ENCODE results near the gene RAB42. TPM values are rescaled to one million over a fixed set of nuclear protein-coding genes. Genes with fewer than 3 reads are reported as not detected.

RAB42 gene
- total and polyA plus RNA-seq, 2 of the 8 experiments (the other 6 are each of a cell fraction or from before 2014, with no cell fraction given): 12.5 to 16.6 TPM

DNA sequence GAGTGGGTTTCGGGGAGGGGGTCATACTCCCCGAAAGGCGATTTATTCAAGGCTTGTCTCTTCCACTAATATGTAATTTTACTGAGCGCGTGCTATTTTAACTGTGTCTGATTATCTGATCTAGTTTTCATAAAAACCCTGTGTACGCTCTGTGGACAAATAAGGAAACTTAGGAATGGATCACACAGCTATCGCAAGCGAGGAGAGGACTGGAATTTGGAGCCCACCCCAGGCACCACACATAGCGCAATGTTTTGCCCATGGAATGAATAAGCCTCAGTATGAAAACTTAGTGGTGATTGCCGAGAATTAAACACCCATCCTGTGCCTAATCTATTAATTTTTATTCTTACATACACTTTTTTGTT is 9.8 kb upstream of the RAB42 start:
- Histone ChIP-seq H2BK120ac (replicated peaks; ENCODE audit: low read depth, low read length) (peak overlapping the region; percentile 85), H2AK5ac (ENCODE audit: low read depth, low read length) (no peak overlapping the region; the same call in 1 of the 2 replicates), H3K23me2 (ENCODE audit: low read depth, low read length) (peaks cover 15% of the 10 kb centered on the region), H3K27me3 (replicated peaks in 1 of 4; ENCODE audit: control insufficient read depth in 3 of 4, extremely low read depth in 1 of 4, insufficient read depth in 3 of 4, low read length in 3 of 4) (peaks cover 0 to 4% (median 2%) of the 10 kb centered on the region in 4 experiments; a peak in 2 of 7 replicates), H3K4me2 (ENCODE audit: insufficient read depth in 1 of 2, low read depth in 2 of 2, low read length in 2 of 2) (peak overlapping the region; percentile 75 to 90), H4K8ac (ENCODE audit: extremely low read depth, insufficient read depth, low read length) (no peak overlapping the region; the same call in 1 of the 2 replicates), H3K23ac (ENCODE audit: insufficient read length) (no peak overlapping the region), H3K79me1 (ENCODE audit: low read depth, low read length) (peaks cover 4% of the 10 kb centered on the region; the same call in 1 of the 2 replicates), H3K4ac (replicated peaks; ENCODE audit: insufficient read length, low read depth, low read length) (peak overlapping the region; percentile 74), H3K9me3 (ENCODE audit: insufficient read depth in 2 of 2, low read depth in 1 of 2, low read length in 1 of 2) (no peaks in the 10 kb centered on the region), H2BK12ac (ENCODE audit: low read depth, low read length) (peak overlapping the region; percentile 43; the same call in 1 of the 2 replicates), H3K4me3 (ENCODE audit: extremely low read depth in 1 of 4, insufficient read depth in 2 of 4, low read depth in 3 of 4, low read length in 4 of 4) (peak overlapping the region; percentile 86 to 97 (median 92)), H3K18ac (ENCODE audit: extremely low read depth, low read length) (peak overlapping the region; percentile 93), H4K91ac (replicated peaks; ENCODE audit: insufficient read length, low read length) (peak overlapping the region; percentile 89), H2BK5ac (ENCODE audit: low read depth, low read length) (peak overlapping the region; percentile 81), H4K20me1 (replicated peaks in 1 of 2; ENCODE audit: control insufficient read depth in 1 of 2, insufficient read depth in 2 of 2, low read length in 2 of 2) (peaks cover 15 to 23% of the 10 kb centered on the region in 2 experiments), H3K4me1 (replicated peaks in 1 of 4; ENCODE audit: control insufficient read depth in 3 of 4, insufficient read depth in 4 of 4, low read length in 3 of 4) (peaks cover 0 to 11% (median 6%) of the 10 kb centered on the region in 4 experiments; a peak in 4 of 7 replicates), H2BK20ac (ENCODE audit: low read length) (no peak overlapping the region), H3K79me2 (ENCODE audit: control insufficient read depth in 1 of 2, insufficient read depth in 2 of 2, low read length in 2 of 2) (peaks cover 10 to 21% of the 10 kb centered on the region in 2 experiments), H3K14ac (ENCODE audit: insufficient read length) (no peak overlapping the region), H3K27ac (ENCODE audit: low read depth, low read length) (no peak overlapping the region), H4K5ac (ENCODE audit: insufficient read length, low read depth, low read length) (peak overlapping the region; percentile 84), H3K56ac (replicated peaks; ENCODE audit: insufficient read length, low read depth, low read length) (peak overlapping the region; percentile 86), H2BK15ac (ENCODE audit: low read length) (no peak overlapping the region), H3K36me3 (ENCODE audit: control insufficient read depth in 2 of 4, insufficient read depth in 4 of 4, low read length in 3 of 4) (peaks cover 19 to 38% (median 33%) of the 10 kb centered on the region in 4 experiments), H3K9ac (replicated peaks in 1 of 4; ENCODE audit: extremely low read depth in 1 of 4, low read depth in 3 of 4, low read length in 3 of 4) (peak overlapping the region in 1 of 4 experiments; percentile 34; a peak in 2 of 7 replicates), H2AFZ (ENCODE audit: low read length) (no peak overlapping the region)
- ChIA-PET POLR2A (ENCODE audit: partially characterized antibody) (interaction anchor here (0.6 to 23.4 kb wide), 45 partner anchors 16 to 709 kb away, joined by 3 to 660 read pairs (median 4); partner anchors contain the start of genes GMEB1, MED18, PHACTR4 and RAB42), CTCF (ENCODE audit: partially characterized antibody) (interaction anchor here (1.0 to 9.7 kb wide), 12 partner anchors 8 to 1176 kb away, joined by 3 to 73 read pairs (median 4); partner anchors contain the start of gene RAB42)
- FAIRE-seq (no peak), DNase-seq (ENCODE audit: low read depth in 1 of 2, low spot score in 2 of 2) (no peak)
- 16% methylated on average over 10 of the region's 10 CpGs; no CpG with 5 or more reads in 1 of the 2 experiments for WGBS, 2 experiments (ENCODE audit: extremely low coverage in 1 of 2, insufficient coverage in 1 of 2, insufficient read length in 1 of 2, insufficient replicate concordance in 2 of 2, low coverage in 1 of 2, low lambda C conversion rate in 2 of 2, missing lambda C conversion rate in 1 of 2)
- TF ChIP-seq SRF (IDR thresholded peaks at IDR 0.05; ENCODE audit: low read depth, low read length): no peak
- no peak for TF ChIP-seq JUN (IDR thresholded peaks at IDR 0.05; ENCODE audit: low read depth, low read length)
